Neuronal stem cell (in vitro differentiated cells): Measurements from ENCODE around the gene ABCA13.

Source experiments
- DNase-seq: peaks from one replicate; pipeline ENCODE4 v3.0.0-alpha.2; 2013; ENCODE audit warnings: low spot score
- H2AFZ ChIP-seq: one replicate; pipeline ENCODE4 v1.6.1; 2013; ENCODE audit warnings: mild to moderate bottlenecking, low read length, inconsistent platforms
- H2AK5ac ChIP-seq: 2 replicates; pipeline ENCODE4 v1.6.1; 2013; ENCODE audit warnings: low read depth, mild to moderate bottlenecking, inconsistent platforms, low read length, moderate library complexity, mixed read lengths
- H2BK120ac ChIP-seq: 2 replicates; pipeline ENCODE4 v1.6.1; 2013; ENCODE audit warnings: low read depth, mild to moderate bottlenecking, inconsistent platforms, low read length, moderate library complexity, mixed read lengths
- H2BK12ac ChIP-seq: one replicate; pipeline ENCODE4 v1.6.1; 2013; ENCODE audit warnings: low read length, inconsistent platforms
- H2BK15ac ChIP-seq: 2 replicates; pipeline ENCODE4 v1.6.1; 2013; ENCODE audit warnings: mild to moderate bottlenecking, low read length, inconsistent platforms, mixed read lengths
- H2BK5ac ChIP-seq: one replicate; pipeline ENCODE4 v1.6.1; 2013; ENCODE audit warnings: inconsistent platforms, mild to moderate bottlenecking, low read length, moderate library complexity
- H3K14ac ChIP-seq: one replicate; pipeline ENCODE4 v1.6.1; 2013; ENCODE audit warnings: low read length, inconsistent platforms
- H3K18ac ChIP-seq: 2 replicates; pipeline ENCODE4 v1.6.1; 2013; ENCODE audit warnings: low read length, inconsistent platforms
- H3K23ac ChIP-seq: 2 replicates; pipeline ENCODE4 v1.6.1; 2013; ENCODE audit warnings: low read depth, mild to moderate bottlenecking, mixed read lengths, low read length, inconsistent platforms; ENCODE audit not compliant: poor library complexity
- H3K27ac ChIP-seq: replicated peaks from 3 replicates; pipeline ENCODE4 v1.5.1; 2013; ENCODE audit warnings: low read length, inconsistent platforms
- H3K27me3 ChIP-seq, 3 experiments: 2 replicates each; pipeline ENCODE4 v1.6.1; 2013; ENCODE audit warnings: low read length in 3 of 3, mild to moderate bottlenecking in 2 of 3, inconsistent platforms in 1 of 3, low read depth in 1 of 3, mixed read lengths in 1 of 3, moderate library complexity in 1 of 3; ENCODE audit not compliant: control insufficient read depth in 3 of 3, insufficient read depth in 3 of 3
- H3K36me3 ChIP-seq, 2 donors: replicated peaks in 1 of 2; 2 replicates each; pipeline ENCODE4 v1.6.1; 2013; ENCODE audit warnings: low read length in 2 of 2; ENCODE audit not compliant: control insufficient read depth in 2 of 2, insufficient read depth in 2 of 2
- H3K4ac ChIP-seq: 2 replicates; pipeline ENCODE4 v1.6.1; 2013; ENCODE audit warnings: inconsistent platforms, mild to moderate bottlenecking, low read length, moderate library complexity
- H3K4me1 ChIP-seq, 2 donors: 1 replicate in 1 of 2; 2 replicates in 1 of 2; pipeline ENCODE4 v1.6.1; 2013; ENCODE audit warnings: low read length in 2 of 2, low read depth in 1 of 2; ENCODE audit not compliant: control insufficient read depth in 2 of 2, insufficient read depth in 1 of 2
- H3K4me2 ChIP-seq: one replicate; pipeline ENCODE4 v1.6.1; 2013; ENCODE audit warnings: mild to moderate bottlenecking, low read length, inconsistent platforms; ENCODE audit not compliant: insufficient read depth, poor library complexity, severe bottlenecking
- H3K4me3 ChIP-seq, 2 donors: 2 replicates each; pipeline ENCODE4 v1.5.1; 2013; ENCODE audit warnings: low read length in 2 of 2, mild to moderate bottlenecking in 2 of 2, inconsistent platforms in 1 of 2, moderate library complexity in 1 of 2
- H3K79me1 ChIP-seq: one replicate; pipeline ENCODE4 v1.6.1; 2013; ENCODE audit warnings: low read depth, mild to moderate bottlenecking, inconsistent platforms, low read length, moderate library complexity
- H3K9ac ChIP-seq: one replicate; pipeline ENCODE4 v1.6.1; 2013; ENCODE audit warnings: mild to moderate bottlenecking, low read depth, low read length, inconsistent platforms; ENCODE audit not compliant: poor library complexity
- H3K9me3 ChIP-seq, 2 donors: replicated peaks in 1 of 2; 2 replicates each; pipeline versions ENCODE3 to v1.6.1; 2013; ENCODE audit warnings: low read length in 2 of 2, mild to moderate bottlenecking in 2 of 2, inconsistent platforms in 1 of 2, low read depth in 1 of 2, mixed read lengths in 1 of 2, moderate library complexity in 1 of 2; ENCODE audit not compliant: control insufficient read depth in 2 of 2, insufficient read depth in 1 of 2
- H4K8ac ChIP-seq: one replicate; pipeline ENCODE4 v1.6.1; 2013; ENCODE audit warnings: low read depth, mild to moderate bottlenecking, inconsistent platforms, low read length, moderate library complexity
- H4K91ac ChIP-seq: one replicate; pipeline ENCODE4 v1.6.1; 2013; ENCODE audit warnings: low read length, low read depth, mild to moderate bottlenecking, inconsistent platforms; ENCODE audit not compliant: poor library complexity
- WGBS, 2 donors: extraction: QIAGEN DNeasy Blood & Tissue Kit; methylation state at CpG; one replicate each; pipeline ENCODE4 v1.1.7; 2013; ENCODE audit warnings: missing lambda C conversion rate in 2 of 2, mixed read lengths in 1 of 2; ENCODE audit not compliant: insufficient read length in 2 of 2, insufficient replicate concordance in 1 of 2; ENCODE audit errors: extremely low coverage in 2 of 2; 5-methylcytosine and 5-hydroxymethylcytosine counted together

ABCA13 gene

DNA sequence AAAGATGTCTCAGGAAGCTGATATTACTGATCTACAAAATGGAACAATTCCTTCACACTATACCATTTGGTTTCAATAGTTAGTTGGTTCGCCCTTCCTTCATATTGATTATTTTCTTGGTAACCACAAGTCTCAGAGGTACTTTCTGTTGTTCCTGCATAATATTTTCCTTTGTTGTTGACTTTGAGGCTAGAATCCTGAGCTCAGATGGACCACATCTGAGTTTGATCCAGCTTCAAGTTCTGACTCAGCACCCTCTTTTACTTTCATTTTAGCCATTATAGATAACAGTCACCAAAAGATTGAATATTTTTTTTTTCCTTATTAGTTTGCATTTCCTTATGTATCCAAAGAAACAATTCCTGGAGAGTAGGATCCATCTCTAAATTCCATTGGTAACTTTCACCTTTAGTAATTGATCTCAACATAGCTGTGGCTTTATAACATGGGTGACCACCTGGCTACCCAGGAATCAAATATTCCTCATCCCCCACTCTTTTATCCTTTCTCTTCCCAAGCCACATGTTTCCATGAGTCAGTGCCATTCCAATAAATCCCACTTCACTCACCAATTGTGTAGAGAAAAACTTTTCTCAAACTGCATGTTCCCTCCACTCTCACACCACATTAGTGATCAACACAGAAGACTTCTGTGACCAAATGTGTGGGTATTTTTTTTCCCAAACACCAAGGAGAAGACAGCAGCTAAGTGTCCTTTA is 9.7 kb upstream of the ABCA13 start:
- H2BK5ac ChIP-seq = no peak overlapping the region
- H2BK12ac ChIP-seq = no peak overlapping the region
- H3K4ac ChIP-seq = no peak overlapping the region
- no peak overlapping the region for H4K8ac ChIP-seq
- H4K91ac ChIP-seq = no peak overlapping the region
- H2BK120ac ChIP-seq = no peak overlapping the region
- no peak overlapping the region for H3K14ac ChIP-seq
- H3K9ac ChIP-seq = no peak overlapping the region
- H2AFZ ChIP-seq = no peak overlapping the region
- H3K4me1 ChIP-seq = peaks cover 0 to 6% of the 10 kb centered on the region in 2 donors
- no peaks in the 10 kb centered on the region for H3K79me1 ChIP-seq
- no peak overlapping the region for H3K23ac ChIP-seq
- no peaks in the 10 kb centered on the region for H3K36me3 ChIP-seq
- no peak overlapping the region for H3K4me3 ChIP-seq
- no peak overlapping the region for H2BK15ac ChIP-seq
- no CpG with 5 or more reads among the region's 1 CpG for WGBS, 2 donors
- no peak overlapping the region for H3K27ac ChIP-seq
- H3K18ac ChIP-seq = no peak overlapping the region
- peaks cover 0 to 1% of the 10 kb centered on the region in 2 donors for H3K9me3 ChIP-seq
- H2AK5ac ChIP-seq = no peak overlapping the region
- H3K27me3 ChIP-seq = no peaks in the 10 kb centered on the region
- no peak overlapping the region for H3K4me2 ChIP-seq
- no peak for DNase-seq

DNA sequence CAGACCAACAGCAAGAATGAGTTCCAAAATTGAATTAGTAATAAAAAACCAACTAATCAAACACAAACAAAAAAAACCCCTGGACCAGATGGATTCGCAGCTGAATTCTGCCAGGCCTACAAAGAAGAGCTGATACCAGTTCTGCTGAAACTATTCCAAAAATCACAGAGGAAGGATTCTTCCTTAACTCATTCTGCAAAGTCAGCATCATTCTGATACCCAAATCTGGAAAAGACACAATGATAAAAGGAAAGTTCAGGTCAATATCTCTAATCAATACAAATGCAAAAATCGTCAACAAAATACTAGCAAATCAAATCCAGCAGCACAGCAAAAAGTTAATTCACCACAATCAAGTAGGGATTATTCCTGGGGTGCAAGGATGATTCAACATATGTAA is 6.1 kb upstream of the ABCA13 start:
- H3K4ac ChIP-seq = no peak overlapping the region
- H2BK5ac ChIP-seq = no peak overlapping the region
- H3K27ac ChIP-seq = no peak overlapping the region
- no peak overlapping the region for H2BK15ac ChIP-seq
- no CpG with 5 or more reads among the region's 2 CpGs for WGBS, 2 donors
- H2AK5ac ChIP-seq = no peak overlapping the region
- no peak overlapping the region for H3K4me3 ChIP-seq
- no peak overlapping the region for H3K18ac ChIP-seq
- H3K9me3 ChIP-seq = peaks cover 0 to 1% of the 10 kb centered on the region in 2 donors
- no peaks in the 10 kb centered on the region for H3K27me3 ChIP-seq
- DNase-seq = no peak
- H3K23ac ChIP-seq = no peak overlapping the region
- no peak overlapping the region for H4K91ac ChIP-seq
- no peak overlapping the region for H2AFZ ChIP-seq
- H3K4me1 ChIP-seq = no peaks in the 10 kb centered on the region
- no peak overlapping the region for H4K8ac ChIP-seq
- H3K14ac ChIP-seq = no peak overlapping the region
- H3K36me3 ChIP-seq = no peaks in the 10 kb centered on the region
- no peaks in the 10 kb centered on the region for H3K79me1 ChIP-seq
- H2BK12ac ChIP-seq = no peak overlapping the region
- no peak overlapping the region for H3K4me2 ChIP-seq
- H3K9ac ChIP-seq = no peak overlapping the region
- no peak overlapping the region for H2BK120ac ChIP-seq

DNA sequence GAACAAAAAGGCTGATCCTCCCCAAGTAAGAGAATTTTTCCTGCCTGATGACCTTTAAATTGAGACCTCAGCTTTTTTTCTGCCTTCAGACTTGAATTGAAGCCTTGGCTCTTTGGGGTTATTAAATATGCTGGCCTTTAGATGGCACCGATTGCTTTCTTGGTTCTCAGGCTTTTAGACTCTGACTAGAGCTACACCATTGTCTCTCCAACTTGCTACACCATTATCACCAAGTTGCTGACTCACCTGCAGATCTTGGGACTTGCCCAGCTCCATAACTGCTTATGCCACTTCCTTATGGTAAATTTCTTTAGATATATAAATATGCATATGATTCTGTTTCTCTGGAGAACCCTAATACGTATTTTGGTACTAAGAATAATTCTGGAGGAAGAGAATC is 3.1 kb upstream of the ABCA13 start:
- Histone ChIP-seq H3K27ac (no peak overlapping the region), H3K36me3 (no peaks in the 10 kb centered on the region), H2AK5ac (no peak overlapping the region), H3K18ac (no peak overlapping the region), H3K9ac (no peak overlapping the region), H2AFZ (no peak overlapping the region), H4K8ac (no peak overlapping the region), H4K91ac (no peak overlapping the region), H3K4me1 (peaks cover 0 to 2% of the 10 kb centered on the region in 2 donors), H2BK5ac (no peak overlapping the region), H2BK120ac (no peak overlapping the region), H2BK15ac (no peak overlapping the region), H3K27me3 (no peaks in the 10 kb centered on the region), H3K79me1 (no peaks in the 10 kb centered on the region), H3K4ac (no peak overlapping the region), H3K4me3 (no peak overlapping the region), H3K9me3 (peaks cover 0 to 1% of the 10 kb centered on the region in 2 donors), H3K14ac (no peak overlapping the region), H3K23ac (no peak overlapping the region), H3K4me2 (no peak overlapping the region), H2BK12ac (no peak overlapping the region)
- no peak for DNase-seq
- no CpG with 5 or more reads among the region's 2 CpGs for WGBS, 2 donors

- Histone ChIP-seq H3K4me2 (no peak overlapping the region), H2AFZ (no peak overlapping the region), H3K23ac (no peak overlapping the region), H2BK5ac (no peak overlapping the region), H3K4me1 (peaks cover 0 to 2% of the 10 kb centered on the region in 2 donors), H3K27me3 (no peaks in the 10 kb centered on the region), H3K18ac (peak overlapping the region; percentile 44), H3K14ac (no peak overlapping the region), H3K27ac (no peak overlapping the region), H4K91ac (no peak overlapping the region), H2BK15ac (no peak overlapping the region), H3K9me3 (no peaks in the 10 kb centered on the region), H2BK120ac (no peak overlapping the region), H3K79me1 (no peaks in the 10 kb centered on the region), H3K9ac (no peak overlapping the region), H3K4me3 (no peak overlapping the region), H3K36me3 (no peaks in the 10 kb centered on the region), H4K8ac (no peak overlapping the region), H3K4ac (no peak overlapping the region), H2BK12ac (no peak overlapping the region), H2AK5ac (no peak overlapping the region)
- no peak for DNase-seq
- WGBS, 2 donors = no CpG with 5 or more reads among the region's 3 CpGs
Observed at GRCh38 chr7:48170506-48170905, 752 bp upstream of the ABCA13 start.
